ENCODE data around the gene OR11L1.

- TF ChIP-seq EZH2phosphoT487 (IDR thresholded peaks at IDR 0.05; ENCODE audit: borderline replicate concordance) (no peak), EZH2 (IDR thresholded peaks at IDR 0.05) (no peak), POLR2A (IDR thresholded peaks at IDR 0.05; ENCODE audit: borderline replicate concordance, extremely low read depth, insufficient read depth, insufficient read length) (no peak), POLR2AphosphoS5 (IDR thresholded peaks at IDR 0.05; ENCODE audit: low read depth, low read length) (no peak), MAX (IDR thresholded peaks at IDR 0.05) (no peak), SRF (IDR thresholded peaks at IDR 0.05; ENCODE audit: low read depth) (no peak), RAD21 (IDR thresholded peaks at IDR 0.05; ENCODE audit: low read depth) (no peak), CEBPB (IDR thresholded peaks at IDR 0.05; ENCODE audit: low read depth) (no peak), JUND (IDR thresholded peaks at IDR 0.05) (no peak), TCF7L2 (IDR thresholded peaks at IDR 0.05; ENCODE audit: borderline replicate concordance, extremely low read depth, insufficient read depth, insufficient read length) (no peak), ZNF274 (IDR thresholded peaks at IDR 0.05; ENCODE audit: low read depth, low read length) (no peak), ELF1 (IDR thresholded peaks at IDR 0.05; ENCODE audit: borderline replicate concordance, low read depth) (no peak)
- TF ChIP-seq, protein P1, sequence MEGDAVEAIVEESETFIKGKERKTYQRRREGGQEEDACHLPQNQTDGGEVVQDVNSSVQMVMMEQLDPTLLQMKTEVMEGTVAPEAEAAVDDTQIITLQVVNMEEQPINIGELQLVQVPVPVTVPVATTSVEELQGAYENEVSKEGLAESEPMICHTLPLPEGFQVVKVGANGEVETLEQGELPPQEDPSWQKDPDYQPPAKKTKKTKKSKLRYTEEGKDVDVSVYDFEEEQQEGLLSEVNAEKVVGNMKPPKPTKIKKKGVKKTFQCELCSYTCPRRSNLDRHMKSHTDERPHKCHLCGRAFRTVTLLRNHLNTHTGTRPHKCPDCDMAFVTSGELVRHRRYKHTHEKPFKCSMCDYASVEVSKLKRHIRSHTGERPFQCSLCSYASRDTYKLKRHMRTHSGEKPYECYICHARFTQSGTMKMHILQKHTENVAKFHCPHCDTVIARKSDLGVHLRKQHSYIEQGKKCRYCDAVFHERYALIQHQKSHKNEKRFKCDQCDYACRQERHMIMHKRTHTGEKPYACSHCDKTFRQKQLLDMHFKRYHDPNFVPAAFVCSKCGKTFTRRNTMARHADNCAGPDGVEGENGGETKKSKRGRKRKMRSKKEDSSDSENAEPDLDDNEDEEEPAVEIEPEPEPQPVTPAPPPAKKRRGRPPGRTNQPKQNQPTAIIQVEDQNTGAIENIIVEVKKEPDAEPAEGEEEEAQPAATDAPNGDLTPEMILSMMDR (IDR thresholded peaks at IDR 0.05 in 2 of 3, conservative IDR thresholded peaks at IDR 0.05 in 1 of 3; ENCODE audit: borderline replicate concordance in 1 of 3, insufficient read depth in 1 of 3, low read depth in 2 of 3, low read length in 2 of 3) = no peak
- TF ChIP-seq, protein P2, sequence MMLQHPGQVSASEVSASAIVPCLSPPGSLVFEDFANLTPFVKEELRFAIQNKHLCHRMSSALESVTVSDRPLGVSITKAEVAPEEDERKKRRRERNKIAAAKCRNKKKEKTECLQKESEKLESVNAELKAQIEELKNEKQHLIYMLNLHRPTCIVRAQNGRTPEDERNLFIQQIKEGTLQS (IDR thresholded peaks at IDR 0.05) = no peak
These were observed 878 bp downstream of the OR11L1 start for GRCh38 chr1:247840818-247841217.
